H1 (cell line): ENCODE results near the gene ZNF786. TPM values are rescaled to one million over a fixed set of nuclear protein-coding genes. Genes with fewer than 3 reads are reported as not detected.

ENCODE experiments used
- CEBPB ChIP-seq: IDR thresholded peaks from 2 replicates; pipeline ENCODE4 v1.6.1; 2012; ENCODE audit warnings: low read depth, low read length
- E2F6 ChIP-seq: IDR thresholded peaks from 2 replicates; pipeline ENCODE4 v1.6.1; 2012; ENCODE audit warnings: inconsistent platforms
- EZH2 ChIP-seq: fragments of 200-600 bp; sonication (generic); IDR thresholded peaks from 2 replicates; pipeline ENCODE4 v1.7.1; 2012; ENCODE audit warnings: low read depth, mild to moderate bottlenecking, moderate library complexity, low read length, inconsistent platforms; ENCODE audit not compliant: severe bottlenecking
- HDAC2 ChIP-seq, 2 experiments: fragments of 300-600 bp in 1 of 2; sonication (generic) in 1 of 2; IDR thresholded peaks; 2 replicates each; pipeline ENCODE4 v1.6.1; 2011 to 2012; ENCODE audit warnings: low read depth in 2 of 2, low read length in 2 of 2, mild to moderate bottlenecking in 2 of 2, moderate library complexity in 2 of 2, borderline replicate concordance in 1 of 2, inconsistent platforms in 1 of 2
- NANOG ChIP-seq: IDR thresholded peaks from 2 replicates; pipeline ENCODE4 v1.6.1; 2011; ENCODE audit warnings: low read length, low read depth, mild to moderate bottlenecking, inconsistent platforms; ENCODE audit not compliant: insufficient read depth, poor library complexity, severe bottlenecking
- TAF7 ChIP-seq: optimal IDR thresholded peaks from 2 replicates; pipeline ENCODE3; 2011; ENCODE audit warnings: low read depth, mild to moderate bottlenecking, inconsistent platforms, low read length, moderate library complexity, borderline replicate concordance
- TEAD4 ChIP-seq: IDR thresholded peaks from 2 replicates; pipeline ENCODE4 v1.6.1; 2012; ENCODE audit warnings: low read depth, low read length, inconsistent platforms, mixed read lengths
- polyA plus RNA-seq, 7 experiments: library from polyadenylated mRNA; depleted of rRNA in 3 of 7; stranded (reverse) in 5 of 7; unstranded in 2 of 7; fragments of >200 nt in 5 of 7; fragments of 200-250 nt in 2 of 7; gene quantifications; 1 replicate in 5 of 7; 2 replicates in 1 of 7; 4 replicates in 1 of 7; pipeline versions ENCODE4 v1.2.1 to v1.2.3, GENCODE V29; 2011 to 2013; ENCODE audit warnings: missing spikeins in 2 of 7, mixed read lengths in 2 of 7
- total RNA-seq: library from RNA; stranded (reverse); fragmentation: NEBNext Ultra II Directional; extraction: Animal tissue kit (Norgen Biotek cat#: 25700); gene quantifications from 2 replicates; pipeline ENCODE4 v1.2.1, GENCODE V29; 2021

Gene ZNF786
- total and polyA plus RNA-seq, 2 of the 8 experiments (the other 6 are each of a cell fraction or from before 2014, with no cell fraction given): 7.7 to 16.3 TPM

DNA sequence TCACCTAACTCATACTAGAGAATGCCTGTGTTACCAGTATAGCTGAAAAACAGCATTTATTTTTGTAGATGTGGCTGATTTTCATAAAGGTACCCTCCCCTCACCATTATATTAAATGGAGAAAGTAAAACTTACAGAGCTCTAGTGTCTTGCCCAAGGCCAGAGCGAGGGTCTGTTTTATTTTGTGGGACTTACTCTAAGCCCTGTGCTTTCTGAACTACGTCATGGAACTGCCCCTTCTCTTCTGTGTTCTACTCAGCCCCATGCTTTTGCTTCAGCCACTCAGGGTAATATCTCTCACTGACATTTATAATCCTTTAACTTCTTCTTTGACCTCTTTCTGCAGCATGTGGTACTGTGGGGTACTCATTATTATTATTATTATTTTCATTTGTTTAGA is 10.3 kb upstream of the ZNF786 start (continued):
- TF ChIP-seq E2F6 (no peak), EZH2 (no peak), HDAC2 (IDR thresholded peaks at IDR 0.05; ENCODE audit: borderline replicate concordance in 1 of 2, low read depth in 2 of 2, low read length in 2 of 2) (no peak), NANOG (no peak), CEBPB (no peak), TEAD4 (no peak), TAF7 (no peak)
